ENCODE measurements around the gene COL21A1.

COL21A1 gene

GRCh38 chr6:56173228-56173627 is 74.2 kb downstream of the COL21A1 start:
- no peaks in the 10 kb centered on the region for H3K27me3 ChIP-seq (ENCODE audit: low read depth, low read length)
- no peak overlapping the region for H3K9ac ChIP-seq (ENCODE audit: low read length)
- H3K9me3 ChIP-seq (ENCODE audit: insufficient read depth, low read length), result peaks cover 15% of the 10 kb centered on the region; the same call in 1 of the 2 replicates
- no peaks in the 10 kb centered on the region for H3K4me1 ChIP-seq (ENCODE audit: low read length)
- no peaks in the 10 kb centered on the region for H4K20me1 ChIP-seq (ENCODE audit: insufficient read depth, low read length)
- no peak for TF ChIP-seq EZH2phosphoT487 (IDR thresholded peaks at IDR 0.05; ENCODE audit: low read depth)
- TF ChIP-seq CTCF (IDR thresholded peaks at IDR 0.05; ENCODE audit: low read depth, low read length), result no peak
- no peak overlapping the region for H3K27ac ChIP-seq (ENCODE audit: low read length)
- peaks cover 2% of the 10 kb centered on the region for H3K36me3 ChIP-seq (replicated peaks; ENCODE audit: low read depth, low read length)
- no peak overlapping the region for H3K4me3 ChIP-seq (ENCODE audit: low read length)
- H3K79me2 ChIP-seq (ENCODE audit: low read length), result no peaks in the 10 kb centered on the region
- H2AFZ ChIP-seq (ENCODE audit: low read depth, low read length), result no peak overlapping the region
- no peak overlapping the region for H3K4me2 ChIP-seq (ENCODE audit: low read length)

GRCh38 chr6:56172144-56172543 is 75.2 kb downstream of the COL21A1 start:
- H3K9me3 ChIP-seq (ENCODE audit: insufficient read depth, low read length), result peaks cover 15% of the 10 kb centered on the region; the same call in 1 of the 2 replicates
- TF ChIP-seq EZH2phosphoT487 (IDR thresholded peaks at IDR 0.05; ENCODE audit: low read depth) (no peak), CTCF (IDR thresholded peaks at IDR 0.05; ENCODE audit: low read depth, low read length) (no peak)
- no peak overlapping the region for H2AFZ ChIP-seq (ENCODE audit: low read depth, low read length)
- H3K36me3 ChIP-seq (replicated peaks; ENCODE audit: low read depth, low read length), result peaks cover 2% of the 10 kb centered on the region
- no peaks in the 10 kb centered on the region for H3K79me2 ChIP-seq (ENCODE audit: low read length)
- no peak overlapping the region for H3K9ac ChIP-seq (ENCODE audit: low read length)
- no peaks in the 10 kb centered on the region for H4K20me1 ChIP-seq (ENCODE audit: insufficient read depth, low read length)
- H3K4me3 ChIP-seq (ENCODE audit: low read length), result no peak overlapping the region
- H3K27me3 ChIP-seq (ENCODE audit: low read depth, low read length), result no peaks in the 10 kb centered on the region
- H3K27ac ChIP-seq (ENCODE audit: low read length), result no peak overlapping the region
- no peak overlapping the region for H3K4me2 ChIP-seq (ENCODE audit: low read length)
- no peaks in the 10 kb centered on the region for H3K4me1 ChIP-seq (ENCODE audit: low read length)

- peaks cover 2% of the 10 kb centered on the region for H3K36me3 ChIP-seq (replicated peaks; ENCODE audit: low read depth, low read length)
- no peaks in the 10 kb centered on the region for H3K79me2 ChIP-seq (ENCODE audit: low read length)
- no peak overlapping the region for H2AFZ ChIP-seq (ENCODE audit: low read depth, low read length)
- no peaks in the 10 kb centered on the region for H3K4me1 ChIP-seq (ENCODE audit: low read length)
- TF ChIP-seq CTCF (IDR thresholded peaks at IDR 0.05; ENCODE audit: low read depth, low read length), result no peak
- TF ChIP-seq EZH2phosphoT487 (IDR thresholded peaks at IDR 0.05; ENCODE audit: low read depth), result no peak
- H3K27me3 ChIP-seq (ENCODE audit: low read depth, low read length), result no peaks in the 10 kb centered on the region
- no peak overlapping the region for H3K27ac ChIP-seq (ENCODE audit: low read length)
- H3K9me3 ChIP-seq (ENCODE audit: insufficient read depth, low read length), result peaks cover 15% of the 10 kb centered on the region; the same call in 1 of the 2 replicates
- H3K4me2 ChIP-seq (ENCODE audit: low read length), result no peak overlapping the region
- H3K4me3 ChIP-seq (ENCODE audit: low read length), result no peak overlapping the region
- H3K9ac ChIP-seq (ENCODE audit: low read length), result no peak overlapping the region
- H4K20me1 ChIP-seq (ENCODE audit: insufficient read depth, low read length), result no peaks in the 10 kb centered on the region
These were observed 78.0 kb downstream of the COL21A1 start for GRCh38 chr6:56169366-56169765.

GRCh38 chr6:56168596-56168995 is 78.8 kb downstream of the COL21A1 start:
- Histone ChIP-seq H3K27me3 (ENCODE audit: low read depth, low read length) (no peaks in the 10 kb centered on the region), H2AFZ (ENCODE audit: low read depth, low read length) (no peak overlapping the region), H3K4me1 (ENCODE audit: low read length) (no peaks in the 10 kb centered on the region), H4K20me1 (ENCODE audit: insufficient read depth, low read length) (no peaks in the 10 kb centered on the region), H3K36me3 (replicated peaks; ENCODE audit: low read depth, low read length) (peaks cover 2% of the 10 kb centered on the region), H3K79me2 (ENCODE audit: low read length) (no peaks in the 10 kb centered on the region), H3K27ac (ENCODE audit: low read length) (no peak overlapping the region), H3K4me3 (ENCODE audit: low read length) (no peak overlapping the region), H3K9ac (ENCODE audit: low read length) (no peak overlapping the region), H3K4me2 (ENCODE audit: low read length) (no peak overlapping the region), H3K9me3 (ENCODE audit: insufficient read depth, low read length) (peaks cover 13% of the 10 kb centered on the region; the same call in 1 of the 2 replicates)
- TF ChIP-seq CTCF (IDR thresholded peaks at IDR 0.05; ENCODE audit: low read depth, low read length) (no peak), EZH2phosphoT487 (IDR thresholded peaks at IDR 0.05; ENCODE audit: low read depth) (no peak)

All from OCI-LY3 (cell line).